Activated effector memory CD4-positive, alpha-beta T cell treated with Interleukin-2 at 50 U/mL for 16 hours (primary cell): ENCODE data around the gene SYNGR3.
"Not testable (repeated sequence)": the region's sequence is repeated elsewhere in the genome, so short reads cannot be mapped to it uniquely, and the experiment has no call there.

ENCODE experiments used
- DNase-seq: peaks from one replicate; pipeline ENCODE4 v3.0.0-alpha.2; 2020

SYNGR3 gene, protein sequence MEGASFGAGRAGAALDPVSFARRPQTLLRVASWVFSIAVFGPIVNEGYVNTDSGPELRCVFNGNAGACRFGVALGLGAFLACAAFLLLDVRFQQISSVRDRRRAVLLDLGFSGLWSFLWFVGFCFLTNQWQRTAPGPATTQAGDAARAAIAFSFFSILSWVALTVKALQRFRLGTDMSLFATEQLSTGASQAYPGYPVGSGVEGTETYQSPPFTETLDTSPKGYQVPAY

DNA sequence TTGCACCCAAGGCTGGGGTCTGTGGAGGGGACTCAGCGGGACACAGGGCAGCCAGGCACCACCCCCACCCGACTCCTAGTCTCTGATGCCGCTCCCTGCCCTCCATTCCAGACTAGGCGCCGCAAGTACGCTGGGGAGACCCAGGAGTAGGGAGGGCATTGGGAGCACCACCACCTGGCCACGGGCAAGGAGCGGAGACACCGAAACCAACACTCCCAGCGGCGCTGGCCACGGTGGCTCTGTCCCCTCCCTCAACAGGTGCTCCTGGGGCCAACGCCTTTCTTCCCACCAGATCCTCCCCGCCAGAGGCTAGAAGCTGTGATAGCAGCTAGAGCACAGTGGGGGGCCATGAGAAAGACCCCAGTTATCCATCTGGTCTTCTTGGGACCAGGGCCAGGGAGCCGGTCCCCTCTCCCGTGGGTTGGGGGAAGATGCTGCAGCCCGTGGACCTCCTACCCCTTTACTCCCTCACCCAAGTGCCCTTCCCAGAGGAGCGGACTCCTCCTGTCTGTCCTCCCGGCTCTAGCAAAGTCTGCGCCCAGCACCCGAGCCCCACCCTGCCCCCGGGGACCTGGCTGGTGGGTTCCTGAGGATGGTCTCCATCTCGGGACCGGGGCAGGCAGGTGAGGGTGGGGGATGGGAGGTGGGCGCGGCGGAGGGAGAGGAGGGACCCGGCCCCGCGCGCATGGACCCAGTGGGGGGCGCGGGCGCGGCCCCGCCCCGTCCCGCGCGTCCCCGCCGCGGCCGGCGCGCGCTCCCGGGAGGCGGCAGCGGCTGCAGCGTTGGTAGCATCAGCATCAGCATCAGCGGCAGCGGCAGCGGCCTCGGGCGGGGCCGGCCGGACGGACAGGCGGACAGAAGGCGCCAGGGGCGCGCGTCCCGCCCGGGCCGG lies at the start of gene SYNGR3:
TSS of gene SYNGR3 (plus strand) at position 762 of the 892 bp plus-strand sequence. CDS start 133 bp downstream, outside the sequence.
- DNase-seq, result no peak

DNA sequence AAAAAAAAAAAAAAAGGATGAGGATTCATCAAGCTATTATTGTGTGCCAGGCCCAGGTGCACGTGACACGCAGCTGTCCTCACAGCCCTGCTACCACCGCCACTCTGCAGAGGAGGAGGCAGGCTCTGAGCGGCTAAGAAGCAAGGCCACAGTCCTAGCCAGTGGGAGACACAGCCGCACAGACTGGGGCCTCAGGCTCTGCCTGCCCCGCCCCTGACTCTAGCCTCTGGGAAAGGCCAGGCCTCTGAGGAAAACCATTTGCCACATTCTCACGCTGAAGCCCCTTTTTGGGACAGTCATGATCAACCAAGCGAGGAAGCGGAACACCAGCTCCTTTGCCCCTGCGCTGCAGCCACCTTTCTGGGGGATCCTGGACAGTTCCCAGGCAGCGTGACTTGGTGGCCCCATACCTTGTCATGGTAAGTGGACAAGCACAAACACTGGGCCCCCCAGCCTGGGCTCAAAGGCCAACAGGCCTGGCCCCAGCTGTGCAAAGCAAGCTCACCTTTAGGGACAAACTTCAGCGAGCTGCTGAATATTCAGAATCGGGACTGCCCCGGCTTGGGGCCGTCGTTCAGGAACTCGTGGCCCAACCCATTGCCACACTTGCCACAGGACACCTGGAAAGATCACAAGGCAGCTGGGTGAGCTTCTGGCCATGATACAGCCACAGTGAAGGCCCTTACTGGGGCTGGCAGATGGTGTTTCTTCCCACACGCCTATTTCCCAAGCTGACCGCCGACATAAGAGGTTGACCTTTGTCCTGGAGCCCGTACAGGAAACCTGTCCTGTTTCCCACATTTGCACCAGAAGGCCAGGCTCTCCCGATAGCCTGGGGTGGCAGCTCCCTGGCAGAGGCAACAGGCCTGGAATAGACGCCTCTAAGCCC lies 49.3 kb upstream of the SYNGR3 start:
- no peak for DNase-seq

DNA sequence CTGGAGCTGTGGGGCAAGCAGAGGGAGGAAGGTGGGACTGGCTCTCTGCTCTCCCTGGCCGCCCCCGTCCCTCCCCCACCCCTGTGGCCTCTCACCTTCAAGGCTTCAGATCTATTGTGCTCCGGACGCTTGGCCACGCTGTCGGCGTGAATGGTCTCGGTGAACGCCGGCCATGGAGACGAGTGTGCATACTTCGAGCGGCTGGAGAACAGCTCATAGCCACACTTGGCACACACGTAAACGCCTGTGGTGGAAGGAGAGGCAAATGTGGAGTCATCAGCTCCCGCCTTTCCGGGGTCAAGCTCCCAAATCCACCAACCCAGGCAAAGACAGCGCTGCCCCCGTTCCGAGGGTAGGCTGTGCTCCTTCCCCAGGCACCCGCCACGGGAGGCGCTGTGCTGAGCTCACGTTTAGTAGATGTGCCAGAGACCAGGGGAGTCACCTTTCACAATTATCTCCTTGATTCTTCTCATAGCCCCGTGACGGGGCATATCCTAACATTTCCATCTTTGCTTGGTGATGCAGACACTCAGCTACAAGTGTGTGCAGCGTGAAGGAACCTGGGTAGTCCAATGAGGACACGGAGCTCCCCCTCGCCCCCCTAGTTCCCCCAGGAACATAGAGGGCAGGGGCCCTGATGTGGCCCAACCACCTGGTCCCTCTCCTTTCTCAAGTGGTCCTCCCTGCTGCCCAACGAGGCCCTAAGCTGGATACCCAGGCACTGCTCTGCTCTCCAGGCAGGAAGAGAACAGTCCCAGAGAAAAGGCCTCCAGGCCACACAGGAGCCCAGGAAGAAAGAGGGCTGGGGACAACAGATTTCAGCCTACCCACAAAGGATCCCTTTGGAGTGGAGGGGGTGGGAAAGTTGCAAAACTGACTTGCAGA lies 48.4 kb upstream of the SYNGR3 start:
- DNase-seq, result no peak

DNA sequence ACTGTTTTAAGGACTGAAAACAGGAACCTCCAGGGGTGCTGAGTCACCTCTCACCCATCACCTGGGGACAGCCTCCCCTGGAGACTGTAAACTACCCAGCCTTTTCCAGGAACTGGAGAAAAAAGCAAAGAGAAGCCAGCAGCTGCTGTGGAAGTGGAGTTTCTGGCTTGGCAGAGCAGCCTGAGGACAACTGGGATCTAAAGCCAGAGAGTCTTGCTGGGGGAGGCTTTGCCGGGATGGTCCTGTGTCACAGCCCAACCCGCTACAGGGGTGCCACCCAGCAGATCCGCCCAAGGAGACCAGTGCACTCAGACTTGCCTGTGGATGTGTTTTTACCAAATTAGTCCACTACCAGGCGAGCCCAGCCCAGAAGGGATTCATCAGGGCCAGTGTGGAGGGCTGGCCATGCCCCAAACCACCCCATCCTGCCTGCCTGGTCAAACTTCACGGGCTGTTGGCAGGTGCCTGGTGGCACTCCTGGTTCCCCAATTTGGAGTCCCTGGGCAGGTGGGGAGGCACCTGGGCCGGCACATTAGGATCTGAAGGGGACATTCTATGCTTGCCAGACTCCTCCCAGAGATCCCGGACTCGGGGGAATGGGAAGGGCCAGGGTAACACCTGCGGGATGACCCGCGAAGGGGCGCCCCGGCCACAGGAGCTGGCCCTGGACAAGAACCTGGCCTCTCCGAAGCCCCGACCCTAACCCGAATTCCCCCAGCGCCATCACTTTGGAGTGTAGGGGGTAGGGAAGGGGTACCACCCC lies 47.5 kb upstream of the SYNGR3 start:
- no peak for DNase-seq

DNA sequence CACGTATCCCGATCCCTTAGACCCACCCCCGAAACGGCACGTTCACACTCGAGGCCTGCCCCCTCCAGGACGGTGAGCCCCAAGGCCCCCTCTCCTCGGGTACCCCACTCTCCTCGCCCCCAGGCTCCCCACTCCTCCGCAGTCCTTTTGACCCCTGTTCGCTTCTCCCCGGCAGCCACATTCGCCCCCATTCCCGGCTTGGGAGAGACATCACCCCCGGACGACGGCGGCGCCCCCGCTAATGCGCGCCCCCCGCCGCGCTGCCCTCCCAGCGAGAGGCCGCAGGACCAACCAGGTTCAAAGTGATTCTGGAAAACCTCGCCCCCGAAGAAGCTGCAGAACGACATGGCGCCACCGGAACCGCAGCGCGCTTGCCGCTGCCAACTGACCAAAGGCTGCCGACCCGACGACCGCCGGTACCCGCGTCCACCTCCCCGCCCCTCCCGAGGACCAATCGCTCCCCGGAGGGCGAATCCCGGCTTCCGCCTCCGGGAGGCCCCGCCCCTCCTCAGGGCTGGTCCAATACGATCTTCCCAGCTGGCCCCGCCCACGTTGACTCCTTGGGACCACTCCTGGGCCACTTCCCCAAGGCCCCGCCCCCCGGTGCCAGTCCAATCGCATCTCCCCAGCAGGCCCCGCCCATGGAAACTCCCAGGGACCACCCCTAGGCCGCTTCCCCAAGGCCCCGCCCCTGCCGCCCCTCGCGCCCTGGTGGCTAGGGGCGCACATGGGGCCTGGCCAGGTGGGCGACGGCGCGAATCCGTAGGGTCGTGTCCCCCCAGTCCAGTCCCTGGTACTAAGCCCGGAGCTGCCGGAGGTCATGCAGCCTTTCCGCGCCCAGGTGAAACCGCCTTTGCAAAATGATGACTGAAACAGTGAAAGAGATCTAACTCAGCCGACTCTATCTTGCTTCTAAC lies 46.7 kb upstream of the SYNGR3 start, which contains the start of gene MSRB1:
TSS of gene MSRB1 (minus strand) at position 390 of the 917 bp plus-strand sequence. CDS start at position 347, 43 bp downstream.
- peak; percentile 98 for DNase-seq

DNA sequence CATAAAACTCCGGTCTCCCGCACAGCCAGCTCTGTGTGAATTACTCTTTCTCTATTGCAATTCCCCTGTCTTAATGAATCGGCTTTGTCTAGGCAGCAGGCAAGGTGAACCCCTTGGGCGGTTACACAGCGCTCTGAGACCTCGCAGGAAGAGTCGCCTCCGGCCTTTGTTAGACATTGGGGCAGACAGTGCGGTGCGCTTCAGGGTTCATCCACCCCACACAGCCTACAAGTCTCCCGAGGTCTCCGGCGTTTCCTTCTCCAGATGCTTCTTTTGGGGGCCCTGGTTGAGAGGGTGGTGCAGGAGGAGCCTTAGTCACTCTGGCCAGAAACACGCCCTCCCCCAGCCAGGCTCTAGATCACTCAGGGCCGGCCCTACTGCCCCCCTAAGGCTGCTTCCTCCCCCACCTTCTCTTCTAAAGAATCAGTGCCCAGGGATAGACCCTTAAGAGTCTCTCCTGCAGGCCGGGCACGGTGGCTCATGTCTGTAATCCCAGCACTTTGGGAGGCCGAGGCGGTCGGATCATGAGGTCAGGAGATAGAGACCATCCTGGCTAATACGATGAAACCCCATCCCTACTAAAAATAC lies 45.1 kb upstream of the SYNGR3 start:
- DNase-seq, result no peak

DNA sequence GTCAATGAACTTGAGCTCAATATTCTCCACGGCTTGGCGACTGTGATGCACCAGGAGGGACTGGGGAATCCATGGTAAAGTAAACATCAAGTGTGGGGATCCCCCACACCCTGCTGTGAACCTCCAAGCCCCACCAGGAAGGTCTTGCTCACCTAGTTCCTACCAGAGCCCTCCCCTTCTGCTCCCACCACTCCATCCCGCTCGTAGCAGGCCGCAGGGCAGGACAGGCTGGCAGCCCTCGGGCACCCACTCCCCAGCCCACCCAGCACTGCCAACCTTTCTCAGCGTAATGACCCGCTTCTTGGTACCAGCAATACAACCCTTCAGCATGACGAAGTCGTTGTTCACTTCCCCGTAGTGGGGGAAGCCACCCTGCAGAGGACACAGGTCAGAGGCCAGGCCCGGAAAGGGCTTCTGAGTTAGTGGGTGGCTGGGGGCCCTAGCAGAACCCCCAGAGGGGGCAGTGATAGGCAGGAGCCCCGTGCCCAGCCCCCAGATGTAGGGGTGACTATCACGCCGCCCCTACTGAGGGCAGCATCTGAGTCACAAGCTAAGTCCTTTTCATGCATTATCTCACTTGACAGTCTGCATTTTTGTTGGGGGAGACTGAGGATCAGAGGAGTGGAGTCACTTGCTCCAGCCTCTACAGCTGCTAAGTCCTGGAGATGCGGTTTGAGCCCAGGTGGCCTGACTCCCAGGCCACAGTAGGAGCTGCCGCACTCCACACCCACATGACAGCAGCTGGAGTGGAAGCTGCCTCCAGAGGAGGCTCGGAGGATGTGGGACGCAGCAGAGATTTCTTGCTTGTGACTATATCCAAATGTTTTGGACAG lies 44.0 kb upstream of the SYNGR3 start:
- DNase-seq, result no peak

DNA sequence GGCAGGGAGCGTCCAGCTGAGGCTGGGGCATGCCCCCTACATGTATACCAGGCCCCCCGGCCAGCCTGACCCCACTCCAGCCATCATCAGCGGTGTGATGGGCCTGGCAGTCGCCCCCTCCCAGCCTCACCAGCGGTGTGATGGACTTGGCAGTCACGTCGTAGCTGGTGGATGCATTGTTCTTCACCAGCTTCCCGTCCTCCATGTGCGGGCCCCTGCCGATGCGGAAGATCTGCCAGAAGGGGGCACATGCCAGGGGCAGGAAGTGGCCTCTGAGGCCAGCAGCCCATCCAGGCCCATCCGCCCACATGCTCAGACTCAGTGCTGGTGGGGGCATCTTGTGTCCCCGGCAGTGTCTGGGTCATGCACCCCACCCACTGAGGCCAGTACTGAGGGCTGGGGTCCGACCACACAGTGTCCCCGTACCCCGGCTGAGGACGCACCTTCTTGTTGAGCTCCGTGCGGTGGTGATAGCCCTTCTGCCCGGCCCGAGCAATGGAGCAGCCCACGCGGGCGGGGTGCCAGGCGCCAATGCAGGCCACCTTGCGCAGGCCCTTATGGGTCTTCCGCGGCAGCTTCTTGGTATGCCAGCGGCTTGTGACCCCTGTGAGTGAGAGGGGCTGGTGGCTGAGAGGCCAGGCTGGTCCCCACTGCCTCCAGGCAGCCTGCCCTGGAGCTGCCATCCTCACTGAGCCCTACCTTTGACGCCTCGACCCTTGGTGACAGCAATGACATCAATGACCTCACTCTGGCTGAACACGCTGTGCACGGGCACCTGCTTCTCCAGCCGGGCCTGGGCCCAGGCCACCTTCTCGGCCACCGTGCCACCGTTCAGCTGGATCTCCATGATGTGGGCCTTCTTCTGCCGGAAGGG lies 43.0 kb upstream of the SYNGR3 start:
- no peak for DNase-seq

DNA sequence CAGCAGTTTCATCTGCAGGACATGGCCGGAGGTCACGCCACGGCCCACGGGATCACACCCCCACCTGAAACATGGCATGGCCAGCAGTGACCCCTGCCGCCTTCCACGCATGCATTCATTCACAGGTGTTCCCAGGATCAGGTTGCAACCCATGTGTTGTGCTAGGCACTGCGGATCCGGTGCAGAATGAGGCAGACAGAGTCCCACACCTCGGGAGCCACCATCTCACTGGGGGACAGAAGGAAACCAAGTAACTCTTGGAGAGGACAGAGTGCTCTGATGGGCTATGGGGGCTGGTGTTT lies 42.5 kb upstream of the SYNGR3 start:
- no peak for DNase-seq

DNA sequence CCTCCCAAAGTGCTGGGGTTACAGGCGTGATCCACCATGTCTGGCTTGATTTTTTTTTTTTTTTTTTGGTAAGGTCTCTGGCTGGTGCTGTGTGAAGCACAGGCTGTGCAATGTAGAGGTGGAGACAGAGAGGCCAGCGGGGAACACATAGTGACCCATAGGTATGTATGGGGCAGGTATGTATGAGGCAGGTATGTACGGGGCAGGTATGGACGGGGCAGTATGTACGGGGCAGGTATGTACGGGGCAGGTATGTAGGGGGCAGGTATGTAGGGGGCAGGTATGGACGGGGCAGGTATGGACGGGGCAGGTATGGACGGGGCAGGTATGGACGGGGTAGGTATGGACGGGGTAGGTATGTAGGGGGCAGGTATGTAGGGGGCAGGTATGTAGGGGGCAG lies 40.3 kb upstream of the SYNGR3 start:
- DNase-seq, result no peak

DNA sequence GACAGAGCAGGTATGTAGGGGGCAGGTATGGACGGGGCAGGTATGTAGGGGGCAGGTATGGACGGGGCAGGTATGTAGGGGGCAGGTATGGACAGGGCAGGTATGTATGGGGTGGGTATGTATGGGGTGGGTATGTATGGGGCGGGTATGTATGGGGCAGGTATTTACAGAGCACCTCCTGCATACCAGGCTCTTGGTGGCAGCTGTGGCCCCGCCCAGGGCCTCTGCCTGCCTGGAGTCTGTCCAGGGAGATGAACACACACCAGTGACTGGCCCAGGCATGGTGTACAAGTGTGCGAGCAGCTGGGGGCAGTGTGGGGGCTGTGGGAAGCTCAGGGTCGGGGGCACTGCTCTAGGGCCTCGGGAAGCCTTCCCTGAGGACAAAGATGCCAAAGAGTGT lies 39.7 kb upstream of the SYNGR3 start:
- no peak for DNase-seq

DNA sequence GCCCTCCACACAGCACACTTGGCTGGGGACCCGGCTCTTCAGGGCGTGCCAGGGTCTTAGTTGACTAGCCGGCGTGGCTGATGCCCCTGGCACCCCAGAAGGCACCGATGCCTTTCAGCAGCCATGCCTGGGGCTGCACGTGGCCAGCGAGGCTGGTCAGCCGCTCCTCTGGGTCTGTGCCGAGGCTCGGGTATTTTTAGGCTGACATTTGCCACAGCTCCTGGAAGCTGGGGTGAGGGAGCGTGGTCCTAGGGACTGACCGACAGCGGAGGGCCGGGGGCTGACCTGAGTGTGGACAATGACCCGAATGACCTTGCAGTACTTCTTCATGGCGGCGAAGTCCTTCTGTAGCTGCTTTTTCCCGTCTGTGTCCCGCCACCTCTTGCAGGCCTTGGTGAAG lies 39.2 kb upstream of the SYNGR3 start:
- DNase-seq, result no peak

DNA sequence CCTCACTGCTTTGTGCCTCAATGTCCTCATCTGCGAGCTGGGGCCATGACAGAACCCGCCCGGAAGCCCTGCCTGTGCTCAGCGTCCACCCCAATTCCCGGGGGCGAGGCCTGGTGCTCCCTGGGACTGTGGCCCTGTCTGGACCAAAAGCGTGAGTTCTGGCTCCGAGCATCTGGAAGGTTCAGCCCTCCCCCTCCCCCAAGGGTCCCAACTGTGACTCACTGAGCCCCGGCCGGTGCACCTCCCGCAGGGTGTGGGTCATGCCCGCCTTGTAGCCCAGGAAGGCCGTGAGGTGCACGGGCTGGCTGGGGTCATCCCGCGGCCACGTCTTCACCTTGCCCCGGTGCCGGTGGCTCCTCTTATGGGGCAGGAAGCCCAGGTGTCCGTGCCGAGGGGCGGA lies 36.0 kb upstream of the SYNGR3 start:
- DNase-seq, result no peak

DNA sequence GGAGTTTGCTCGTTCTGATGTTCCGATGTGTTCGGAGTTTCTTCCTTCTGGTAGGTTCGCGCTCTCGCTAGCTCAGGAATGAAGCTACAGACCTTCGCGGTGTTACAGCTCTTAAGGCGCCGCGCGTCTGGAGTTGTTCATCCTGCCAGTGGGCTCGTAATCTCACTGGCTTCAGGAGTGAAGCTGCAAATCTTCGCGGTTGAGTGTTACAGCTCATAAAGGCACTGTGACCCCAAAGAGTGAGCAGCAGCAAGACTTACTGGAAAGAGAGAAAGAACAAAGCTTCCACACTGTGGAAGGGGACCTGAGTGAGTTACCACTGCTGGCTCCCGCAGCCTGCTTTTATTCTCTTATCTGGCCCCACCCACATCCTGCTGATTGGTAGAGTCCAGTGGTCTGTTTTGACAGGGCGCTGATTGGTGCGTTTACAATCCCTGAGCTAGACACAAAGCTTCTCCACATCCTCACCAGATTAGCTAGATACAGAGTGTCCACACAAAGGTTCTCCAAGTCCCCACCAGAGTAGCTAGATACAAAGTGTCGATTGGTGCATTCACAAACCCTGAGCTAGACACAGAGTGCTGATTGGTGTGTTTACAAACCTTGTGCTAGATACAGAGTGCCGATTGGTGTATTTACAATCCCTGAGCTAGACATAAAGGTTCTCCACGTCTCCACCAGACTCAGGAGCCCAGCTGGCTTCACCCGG lies 32.2 kb upstream of the SYNGR3 start:
- not testable (repeated sequence) for DNase-seq

DNA sequence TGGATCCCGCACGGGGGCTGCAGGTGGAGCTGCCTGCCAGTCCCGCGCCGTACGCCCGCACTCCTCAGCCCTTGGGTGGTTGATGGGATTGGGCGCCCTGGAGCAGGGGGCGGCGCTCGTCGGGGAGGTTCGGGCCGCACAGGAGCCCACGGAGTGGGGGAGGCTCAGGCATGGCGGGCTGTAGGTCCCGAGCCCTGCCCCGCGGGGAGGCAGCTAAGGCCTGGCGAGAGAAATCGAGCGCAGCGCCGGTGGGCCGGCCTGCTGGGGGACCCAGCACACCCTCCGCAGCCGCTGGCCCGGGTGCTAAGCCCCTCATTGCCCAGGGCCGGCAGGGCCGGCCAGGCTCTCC lies 31.7 kb upstream of the SYNGR3 start:
- DNase-seq, result not testable (repeated sequence)

DNA sequence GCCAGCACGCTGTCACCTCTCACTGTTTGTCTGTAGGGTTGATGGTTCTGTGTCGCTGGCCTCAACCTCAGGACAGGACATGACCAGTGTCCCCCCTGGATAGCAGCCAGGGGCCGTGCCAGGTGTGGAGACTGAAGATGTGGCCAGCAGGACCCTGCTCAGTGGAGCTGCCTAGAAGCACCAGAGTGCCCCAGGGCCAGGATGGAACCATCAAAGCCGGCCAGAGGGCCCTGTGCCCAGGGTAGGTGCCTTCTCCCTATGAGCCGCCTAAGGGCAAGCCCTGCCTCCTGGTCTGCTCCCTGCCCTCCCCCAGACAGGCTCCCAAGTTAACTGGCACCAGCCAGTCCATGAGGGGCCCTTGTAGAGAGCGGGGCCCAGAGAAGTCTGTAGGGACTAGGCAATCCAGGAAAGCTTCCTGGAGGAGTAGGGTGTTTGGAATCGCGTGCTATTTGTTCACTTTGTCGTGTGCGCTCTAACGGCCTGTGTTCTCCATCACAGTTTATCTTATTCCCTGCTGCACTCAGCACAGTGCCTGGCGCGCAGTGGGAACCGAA lies 31.0 kb upstream of the SYNGR3 start:
- no peak for DNase-seq
